CD8-positive, alpha-beta memory T cell (primary cell): Measurements from ENCODE around the gene SEMA4C. TPM values are rescaled to one million over a fixed set of nuclear protein-coding genes. Genes with fewer than 3 reads are reported as not detected.

Source experiments
- CTCF ChIA-PET: fragments of 350-600 bp; sonication (Branson Sonifier 250); formaldehyde crosslinking; loops from one replicate; lab custom pipeline; 2021; ENCODE audit warnings: antibody characterized with exemption; lab: Charles Lee
- POLR2A ChIA-PET: fragments of 350-600 bp; sonication (Branson Sonifier 250); formaldehyde crosslinking; loops from one replicate; lab custom pipeline; 2021; ENCODE audit warnings: antibody characterized with exemption; lab: Charles Lee
- DNase-seq, 5 donors: peaks; one replicate each; pipeline versions ENCODE4 v3.0.0 to v3.0.0-alpha.2; 2020 to 2022; ENCODE audit warnings: mixed read lengths in 1 of 5
- H3K27ac ChIP-seq: one replicate; pipeline ENCODE4 v1.7.0; 2013; ENCODE audit warnings: low read depth, mild to moderate bottlenecking, low read length, moderate library complexity
- H3K27me3 ChIP-seq: 2 replicates; pipeline ENCODE4 v1.7.0; 2013; ENCODE audit warnings: low read length, mild to moderate bottlenecking; ENCODE audit not compliant: insufficient read depth, poor library complexity, severe bottlenecking
- H3K36me3 ChIP-seq: 2 replicates; pipeline ENCODE4 v1.7.0; 2013; ENCODE audit warnings: mild to moderate bottlenecking, low read length, moderate library complexity; ENCODE audit not compliant: insufficient read depth
- H3K4me1 ChIP-seq: 2 replicates; pipeline ENCODE4 v1.7.0; 2013; ENCODE audit warnings: mild to moderate bottlenecking, low read length, moderate library complexity; ENCODE audit not compliant: insufficient read depth
- H3K4me3 ChIP-seq: 2 replicates; pipeline ENCODE4 v1.7.0; 2013; ENCODE audit warnings: mild to moderate bottlenecking, low read length
- H3K9me3 ChIP-seq: 2 replicates; pipeline ENCODE4 v1.7.0; 2013; ENCODE audit warnings: mild to moderate bottlenecking, low read length
- H3K27ac Mint-ChIP-seq, 8 donors: one replicate each; pipeline ENCODE4 v1.8.0; 2020 to 2021; ENCODE audit warnings: mixed read lengths in 8 of 8, mild to moderate bottlenecking in 6 of 8, inconsistent platforms in 3 of 8, moderate library complexity in 3 of 8
- H3K27me3 Mint-ChIP-seq, 2 donors: one replicate each; pipeline ENCODE4 v1.8.0; 2020 to 2021; ENCODE audit warnings: mixed read lengths in 2 of 2, mild to moderate bottlenecking in 1 of 2, moderate library complexity in 1 of 2
- H3K36me3 Mint-ChIP-seq, 3 donors: one replicate each; pipeline ENCODE4 v1.8.0; 2020 to 2021; ENCODE audit warnings: mixed read lengths in 3 of 3, inconsistent platforms in 1 of 3, mild to moderate bottlenecking in 1 of 3
- H3K4me1 Mint-ChIP-seq, 3 donors: one replicate each; pipeline ENCODE4 v1.8.0; 2020 to 2021; ENCODE audit warnings: mixed read lengths in 3 of 3, inconsistent platforms in 1 of 3, mild to moderate bottlenecking in 1 of 3
- H3K4me3 Mint-ChIP-seq, 7 donors: one replicate each; pipeline ENCODE4 v1.8.0; 2020 to 2021; ENCODE audit warnings: mixed read lengths in 7 of 7, mild to moderate bottlenecking in 6 of 7, moderate library complexity in 4 of 7, inconsistent platforms in 2 of 7
- H3K9me3 Mint-ChIP-seq, 5 donors: one replicate each; pipeline ENCODE4 v1.8.0; 2020 to 2022; ENCODE audit warnings: mixed read lengths in 5 of 5, mild to moderate bottlenecking in 3 of 5, moderate library complexity in 2 of 5, inconsistent platforms in 1 of 5
- polyA plus RNA-seq: library from polyadenylated mRNA; unstranded; fragments of 300-500 nt; fragmentation: Illumina TruSeq; gene quantifications from one replicate; pipeline ENCODE4 v1.2.3, GENCODE V29; 2021
- total RNA-seq, 2 experiments: library from RNA; stranded (reverse); gene quantifications; one replicate each; pipeline ENCODE4 v1.2.3, GENCODE V29; 2021

SEMA4C gene
- total and polyA plus RNA-seq, 3 experiments from 2014 or later = 7.1 to 18.7 (median 16.6) TPM

- H3K27ac Mint-ChIP-seq = peak overlapping the region; percentile 3 to 75 (median 62)
- DNase-seq = no peak
- peak overlapping the region; percentile 85 to 93 (median 87) for H3K4me3 Mint-ChIP-seq
- ChIA-PET POLR2A (interaction anchor here (0.6 to 1.1 kb wide), 3 partner anchors 12 to 225 kb away, joined by 3 to 5 read pairs (median 4); no protein-coding TSS in a partner anchor), CTCF (interaction anchor here (0.7 to 5.8 kb wide), 9 partner anchors 8 to 264 kb away, joined by 3 to 38 read pairs (median 3); partner anchors contain the start of genes ANKRD39 and CNNM4)
- H3K27me3 Mint-ChIP-seq = peaks cover 0 to 1% of the 10 kb centered on the region in 2 donors
- H3K4me1 Mint-ChIP-seq = peaks cover 58 to 76% (median 63%) of the 10 kb centered on the region in 3 donors
- Histone ChIP-seq H3K4me1 (peaks cover 52% of the 10 kb centered on the region), H3K27ac (no peak overlapping the region), H3K9me3 (no peaks in the 10 kb centered on the region), H3K4me3 (peak overlapping the region; percentile 84), H3K36me3 (peaks cover 6% of the 10 kb centered on the region), H3K27me3 (no peaks in the 10 kb centered on the region)
- peaks cover 0 to 55% (median 10%) of the 10 kb centered on the region in 3 donors for H3K36me3 Mint-ChIP-seq
- H3K9me3 Mint-ChIP-seq = no peaks in the 10 kb centered on the region
These were observed 52.0 kb downstream of the SEMA4C start for GRCh38 chr2:96817882-96818281.

- Histone ChIP-seq H3K36me3 (peaks cover 5% of the 10 kb centered on the region), H3K9me3 (no peaks in the 10 kb centered on the region), H3K27ac (no peak overlapping the region), H3K27me3 (no peaks in the 10 kb centered on the region), H3K4me3 (peak overlapping the region; percentile 84), H3K4me1 (peaks cover 52% of the 10 kb centered on the region)
- Mint-ChIP-seq H3K27ac (peak overlapping the region in 5 of 8 donors; percentile 3 to 80 (median 67)), H3K4me3 (peak overlapping the region; percentile 85 to 93 (median 87)), H3K36me3 (peaks cover 0 to 54% (median 12%) of the 10 kb centered on the region in 3 donors), H3K9me3 (no peaks in the 10 kb centered on the region), H3K4me1 (peaks cover 63 to 77% (median 67%) of the 10 kb centered on the region in 3 donors), H3K27me3 (peaks cover 0 to 1% of the 10 kb centered on the region in 2 donors)
- DNase-seq = no peak
- ChIA-PET POLR2A (interaction anchor here (0.6 to 3.0 kb wide), 11 partner anchors 11 to 295 kb away, joined by 3 to 40 read pairs (median 4); partner anchors contain the start of genes ANKRD39 and CNNM4), CTCF (interaction anchor here (0.6 to 5.8 kb wide), 14 partner anchors 8 to 146 kb away, joined by 3 to 38 read pairs (median 5); partner anchors contain the start of genes ANKRD39 and CNNM4)
These were observed 52.8 kb downstream of the SEMA4C start for GRCh38 chr2:96816836-96817702.

GRCh38 chr2:96816127-96816835, 53.6 kb downstream of the SEMA4C start, which contains the start of gene CNNM3:
TSS of gene CNNM3 (plus strand) at chr2:96816268. CDS start at chr2:96816278, 10 bp downstream.
- ChIA-PET POLR2A (interaction anchor here (0.6 to 3.0 kb wide), 15 partner anchors 10 to 296 kb away, joined by 3 to 40 read pairs (median 4); partner anchors contain the start of genes ANKRD39 and CNNM4), CTCF (interaction anchor here (0.6 to 5.8 kb wide), 13 partner anchors 9 to 147 kb away, joined by 3 to 38 read pairs (median 6); partner anchors contain the start of genes ANKRD39 and CNNM4)
- Mint-ChIP-seq H3K36me3 (peaks cover 0 to 53% (median 12%) of the 10 kb centered on the region in 3 donors), H3K9me3 (no peaks in the 10 kb centered on the region), H3K4me1 (peaks cover 60 to 76% (median 68%) of the 10 kb centered on the region in 3 donors), H3K4me3 (peak within 1 kb of the TSS; percentile 92 to 97 (median 96)), H3K27me3 (peaks cover 0 to 1% of the 10 kb centered on the region in 2 donors), H3K27ac (peak within 1 kb of the TSS; percentile 56 to 96 (median 94))
- peak; percentile 91 to 96 (median 94) for DNase-seq
- peaks cover 48% of the 10 kb centered on the region for H3K4me1 ChIP-seq
- peaks cover 5% of the 10 kb centered on the region for H3K36me3 ChIP-seq
- no peaks in the 10 kb centered on the region for H3K27me3 ChIP-seq
- H3K27ac ChIP-seq = peak within 1 kb of the TSS; percentile 69
- H3K4me3 ChIP-seq = peak within 1 kb of the TSS; percentile 84
- no peaks in the 10 kb centered on the region for H3K9me3 ChIP-seq

GRCh38 chr2:96815326-96816126, 54.4 kb downstream of the SEMA4C start:
- Histone ChIP-seq H3K4me1 (peaks cover 40% of the 10 kb centered on the region), H3K9me3 (no peaks in the 10 kb centered on the region), H3K36me3 (peaks cover 5% of the 10 kb centered on the region), H3K27ac (peak overlapping the region; percentile 69), H3K4me3 (peak overlapping the region; percentile 81), H3K27me3 (no peaks in the 10 kb centered on the region)
- H3K4me1 Mint-ChIP-seq = peaks cover 53 to 72% (median 62%) of the 10 kb centered on the region in 3 donors
- H3K4me3 Mint-ChIP-seq = peak overlapping the region; percentile 92 to 97 (median 96)
- peak overlapping the region; percentile 56 to 96 (median 94) for H3K27ac Mint-ChIP-seq
- H3K36me3 Mint-ChIP-seq = peaks cover 0 to 53% (median 12%) of the 10 kb centered on the region in 3 donors
- POLR2A ChIA-PET = interaction anchor here (0.6 to 3.0 kb wide), 13 partner anchors 10 to 280 kb away, joined by 3 to 40 read pairs (median 6); partner anchors contain the start of genes ANKRD39 and CNNM4
- no peak for DNase-seq
- CTCF ChIA-PET = interaction anchor here (1.1 to 5.8 kb wide), 11 partner anchors 10 to 147 kb away, joined by 3 to 38 read pairs (median 7); partner anchors contain the start of genes ANKRD39 and CNNM4
- no peaks in the 10 kb centered on the region for H3K9me3 Mint-ChIP-seq
- peaks cover 0 to 1% of the 10 kb centered on the region in 2 donors for H3K27me3 Mint-ChIP-seq

- H3K9me3 Mint-ChIP-seq = no peaks in the 10 kb centered on the region
- CTCF ChIA-PET = interaction anchor here (0.6 to 2.0 kb wide), 3 partner anchors 13 to 138 kb away, joined by 3 to 10 read pairs (median 4); partner anchors contain the start of gene ANKRD39
- H3K27ac Mint-ChIP-seq = peak overlapping the region in 2 of 8 donors; percentile 47 to 63
- H3K27ac ChIP-seq = no peak overlapping the region
- DNase-seq = no peak
- H3K36me3 Mint-ChIP-seq = peaks cover 0 to 43% (median 4%) of the 10 kb centered on the region in 3 donors
- H3K4me1 ChIP-seq = peaks cover 21% of the 10 kb centered on the region
- H3K4me3 ChIP-seq = no peak overlapping the region
- no peaks in the 10 kb centered on the region for H3K27me3 ChIP-seq
- peaks cover 34 to 57% (median 43%) of the 10 kb centered on the region in 3 donors for H3K4me1 Mint-ChIP-seq
- H3K9me3 ChIP-seq = no peaks in the 10 kb centered on the region
- H3K4me3 Mint-ChIP-seq = peak overlapping the region in 3 of 7 donors; percentile 15 to 69 (median 44)
- POLR2A ChIA-PET = no interaction called here
- no peaks in the 10 kb centered on the region for H3K27me3 Mint-ChIP-seq
- H3K36me3 ChIP-seq = no peaks in the 10 kb centered on the region
These were observed 56.2 kb downstream of the SEMA4C start for GRCh38 chr2:96813656-96814055.

- peaks cover 33 to 58% (median 43%) of the 10 kb centered on the region in 3 donors for H3K4me1 Mint-ChIP-seq
- Histone ChIP-seq H3K27ac (no peak overlapping the region), H3K27me3 (no peaks in the 10 kb centered on the region), H3K9me3 (no peaks in the 10 kb centered on the region), H3K4me1 (peaks cover 19% of the 10 kb centered on the region), H3K4me3 (no peak overlapping the region), H3K36me3 (no peaks in the 10 kb centered on the region)
- ChIA-PET POLR2A (no interaction called here), CTCF (interaction anchor here (1.5 to 2.0 kb wide), 2 partner anchors 11 to 45 kb away, joined by 4 to 10 read pairs; partner anchors contain the start of gene ANKRD39)
- H3K36me3 Mint-ChIP-seq = peaks cover 0 to 29% (median 2%) of the 10 kb centered on the region in 3 donors
- peak overlapping the region in 1 of 7 donors; percentile 31 for H3K4me3 Mint-ChIP-seq
- H3K27me3 Mint-ChIP-seq = no peaks in the 10 kb centered on the region
- H3K9me3 Mint-ChIP-seq = no peaks in the 10 kb centered on the region
- peak overlapping the region in 3 of 8 donors; percentile 32 to 83 (median 61) for H3K27ac Mint-ChIP-seq
- DNase-seq = no peak
These were observed 58.0 kb downstream of the SEMA4C start for GRCh38 chr2:96811917-96812316.
